Measurements from ENCODE around the gene MAP3K2.

MAP3K2 gene

DNA sequence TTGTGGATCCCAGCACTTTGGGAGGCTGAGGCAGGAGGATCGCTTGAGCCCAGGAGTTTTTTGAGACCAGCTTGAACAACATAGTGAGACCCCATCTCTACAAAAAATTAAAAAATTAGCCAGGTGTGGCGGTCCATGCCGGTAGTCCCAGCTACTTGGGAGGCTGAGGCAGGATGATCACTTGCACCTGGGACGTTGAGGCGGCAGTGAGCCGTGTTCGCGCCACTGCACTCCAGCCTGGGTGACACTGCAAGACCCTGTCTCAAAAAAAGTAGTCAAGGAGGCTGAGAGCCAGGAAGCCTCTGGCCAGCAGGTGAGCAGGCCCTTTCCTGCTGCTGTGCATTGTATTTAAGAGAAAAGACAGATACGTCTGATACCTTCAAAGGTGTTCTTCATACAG is 19.3 kb upstream of the MAP3K2 start:
- H3K27me3 ChIP-seq (ENCODE audit: low read depth): no peaks in the 10 kb centered on the region
- no peaks in the 10 kb centered on the region; the same call in 1 of the 2 replicates for H3K9me3 ChIP-seq
- in situ Hi-C loops (cut with MboI; ENCODE audit: low sequenced_read_pairs): no loop called here
- H3K4me1 ChIP-seq: peaks cover 21% of the 10 kb centered on the region
- no peaks in the 10 kb centered on the region for H3K36me3 ChIP-seq (replicated peaks)
- no peak overlapping the region for H3K4me3 ChIP-seq
- DNase-seq (ENCODE audit: low spot score in 2 of 2): no peak

DNA sequence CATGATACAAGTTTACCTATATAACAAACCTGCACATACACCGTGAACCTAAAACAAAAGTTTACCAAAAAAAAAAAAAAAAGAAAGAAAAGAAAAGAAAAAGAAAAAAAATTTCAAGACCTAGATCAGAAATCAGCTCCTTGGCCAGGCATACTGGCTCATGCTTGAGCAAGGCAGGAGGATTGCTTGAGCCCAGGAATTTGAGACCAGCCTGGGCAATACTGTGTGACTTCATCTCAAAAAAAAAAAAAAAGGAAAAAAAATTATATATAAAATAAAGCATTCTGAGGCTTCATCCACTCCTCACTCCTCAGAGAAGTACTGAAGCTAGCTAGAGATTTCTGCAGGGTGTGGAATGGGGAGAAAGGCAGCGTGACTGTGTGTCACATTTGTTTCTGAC is 18.7 kb upstream of the MAP3K2 start:
- H3K4me1 ChIP-seq: peaks cover 16% of the 10 kb centered on the region
- in situ Hi-C loops (cut with MboI; ENCODE audit: low sequenced_read_pairs): no loop called here
- no peaks in the 10 kb centered on the region for H3K36me3 ChIP-seq (replicated peaks)
- H3K27me3 ChIP-seq (ENCODE audit: low read depth): no peaks in the 10 kb centered on the region
- H3K9me3 ChIP-seq: no peaks in the 10 kb centered on the region; the same call in 1 of the 2 replicates
- H3K4me3 ChIP-seq: no peak overlapping the region
- no peak for DNase-seq (ENCODE audit: low spot score in 2 of 2)

DNA sequence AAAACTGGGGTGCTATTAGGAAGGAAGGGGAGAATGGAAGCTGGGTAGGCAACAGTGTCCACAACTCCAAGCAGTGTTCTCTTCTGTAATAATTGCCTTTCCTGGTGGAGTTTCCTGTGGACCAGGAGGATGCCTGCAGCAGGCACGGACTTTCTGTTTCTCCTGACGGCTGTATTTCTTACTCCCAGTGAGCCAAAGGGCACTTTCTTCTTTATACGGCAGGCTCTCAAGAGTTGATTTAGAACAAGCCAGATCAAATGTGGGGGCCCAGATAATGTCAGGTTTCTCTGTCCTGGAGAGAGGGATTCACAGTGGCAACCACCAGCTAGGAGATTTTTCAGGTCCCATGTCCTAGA is 17.5 kb upstream of the MAP3K2 start:
- no peak overlapping the region for H3K4me3 ChIP-seq
- DNase-seq (ENCODE audit: low spot score in 2 of 2): no peak
- in situ Hi-C loops (cut with MboI; ENCODE audit: low sequenced_read_pairs): no loop called here
- H3K9me3 ChIP-seq: no peaks in the 10 kb centered on the region; the same call in 1 of the 2 replicates
- no peaks in the 10 kb centered on the region for H3K27me3 ChIP-seq (ENCODE audit: low read depth)
- peaks cover 8% of the 10 kb centered on the region for H3K4me1 ChIP-seq
- H3K36me3 ChIP-seq (replicated peaks): no peaks in the 10 kb centered on the region

DNA sequence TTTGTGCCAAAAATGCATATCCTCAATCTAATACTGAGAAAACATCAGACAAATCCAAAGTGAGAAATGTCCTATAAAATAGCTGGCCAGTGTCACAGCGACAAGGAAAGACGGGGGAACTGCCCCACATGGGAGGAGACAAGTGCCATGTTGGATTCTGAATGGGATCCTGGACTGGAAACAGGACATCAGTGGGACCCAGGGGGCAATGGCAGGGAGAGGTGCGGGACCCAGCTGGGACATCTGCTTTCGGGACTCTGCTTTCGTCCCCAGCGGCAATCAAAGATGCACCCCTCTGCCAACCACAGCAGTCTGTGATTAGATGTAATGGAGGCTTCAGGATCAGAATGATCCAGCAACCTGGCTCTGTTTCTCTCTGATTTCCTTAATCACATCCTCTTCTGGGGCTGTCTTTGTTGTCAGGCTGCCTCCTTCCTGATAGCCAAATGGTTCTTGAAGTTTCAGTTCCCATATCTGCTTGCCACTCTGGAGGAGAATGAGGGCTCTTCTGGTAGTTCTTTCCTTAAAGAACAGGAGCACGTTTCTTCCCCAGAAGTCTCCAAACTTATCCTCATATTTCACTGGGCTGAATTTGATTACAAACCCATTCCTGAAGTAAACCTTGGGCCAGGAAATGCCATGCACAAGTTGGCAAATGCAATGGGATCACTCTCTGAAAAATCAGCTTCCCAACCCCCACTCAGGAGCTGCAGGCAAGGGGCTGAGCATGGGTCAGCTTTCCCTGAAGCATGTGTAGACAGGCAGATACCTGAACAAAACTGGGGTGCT is 16.9 kb upstream of the MAP3K2 start:
- H3K27me3 ChIP-seq (ENCODE audit: low read depth): no peaks in the 10 kb centered on the region
- in situ Hi-C loops (cut with MboI; ENCODE audit: low sequenced_read_pairs): no loop called here

DNA sequence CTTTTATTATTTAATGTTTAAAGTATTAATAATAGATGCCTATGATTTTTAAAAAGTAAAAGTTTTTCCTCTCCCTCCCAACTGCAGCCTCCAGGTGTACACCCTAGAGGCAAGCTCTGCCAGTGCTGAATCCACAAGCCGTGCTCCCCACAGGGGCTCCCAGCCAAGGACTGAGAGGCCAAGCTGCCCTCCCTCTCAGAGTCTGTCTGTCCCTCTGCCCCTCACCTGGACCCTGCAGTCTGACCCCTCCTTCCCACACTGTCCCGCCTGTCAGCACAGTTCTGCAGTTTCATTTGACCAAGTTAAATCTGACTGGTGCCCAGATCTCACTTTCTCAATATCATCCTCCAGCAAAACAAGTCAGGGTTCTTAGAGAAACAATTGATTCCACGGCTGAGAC is 15.7 kb upstream of the MAP3K2 start:
- no peaks in the 10 kb centered on the region for H3K9me3 ChIP-seq
- peaks cover 6% of the 10 kb centered on the region for H3K4me1 ChIP-seq
- H3K27me3 ChIP-seq (ENCODE audit: low read depth): no peaks in the 10 kb centered on the region
- in situ Hi-C loops (cut with MboI; ENCODE audit: low sequenced_read_pairs): no loop called here
- no peak overlapping the region for H3K4me3 ChIP-seq
- DNase-seq (ENCODE audit: low spot score in 2 of 2): no peak
- H3K36me3 ChIP-seq (replicated peaks): no peaks in the 10 kb centered on the region

More for the DNA sequence above, 16.9 kb upstream of the MAP3K2 start:
- no peak for DNase-seq (ENCODE audit: low spot score in 2 of 2)
- Histone ChIP-seq H3K9me3 (no peaks in the 10 kb centered on the region; the same call in 1 of the 2 replicates), H3K36me3 (replicated peaks) (no peaks in the 10 kb centered on the region), H3K4me3 (no peak overlapping the region), H3K4me1 (peaks cover 8% of the 10 kb centered on the region)

DNA sequence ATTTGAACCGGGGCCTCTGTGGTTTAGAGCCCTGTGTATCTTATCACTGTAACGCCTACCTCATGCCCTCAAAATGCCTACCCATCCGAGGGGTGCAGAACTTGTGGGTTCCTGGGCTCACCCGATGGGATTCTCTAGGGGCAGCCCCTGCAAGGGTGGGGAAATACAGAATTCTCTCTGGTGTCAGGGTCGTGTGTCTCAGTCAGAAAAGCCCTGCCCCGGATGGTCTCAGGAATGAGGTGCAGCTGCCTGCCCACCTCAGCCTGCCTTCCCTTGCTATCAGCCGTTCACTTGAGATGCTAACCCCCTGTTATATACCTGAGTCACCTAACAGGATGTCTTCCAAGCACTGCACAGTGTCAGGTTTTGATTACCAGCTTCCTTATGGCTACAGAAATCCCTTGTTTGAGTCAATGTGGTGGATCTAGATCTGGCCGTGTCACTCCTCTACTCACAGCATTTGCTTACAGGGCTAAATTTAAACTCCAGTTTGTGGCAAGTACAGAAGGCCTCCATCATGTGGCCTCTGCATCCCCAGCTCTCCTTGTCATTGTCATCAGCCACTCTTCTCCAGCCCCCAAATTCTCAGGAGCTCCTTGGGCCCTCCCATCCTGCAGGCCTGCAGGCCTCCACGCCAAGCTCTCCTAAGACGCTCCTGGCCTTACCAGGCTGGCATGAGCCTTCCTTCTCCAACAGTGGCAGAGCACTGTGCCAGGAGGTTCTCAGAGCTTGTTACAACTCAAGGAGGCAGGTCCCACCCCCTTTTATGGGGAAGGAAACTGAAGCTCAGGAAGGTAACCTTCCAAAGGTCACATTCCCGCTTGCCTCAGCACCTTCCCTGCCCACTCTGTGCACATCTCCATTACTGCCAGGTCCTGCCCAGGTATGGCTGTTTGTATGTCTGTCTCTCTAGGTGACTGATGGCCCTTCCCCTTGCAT is 14.3 kb upstream of the MAP3K2 start:
- H3K4me1 ChIP-seq: no peaks in the 10 kb centered on the region
- H3K4me3 ChIP-seq: no peak overlapping the region
- H3K9me3 ChIP-seq: no peaks in the 10 kb centered on the region
- in situ Hi-C loops (cut with MboI; ENCODE audit: low sequenced_read_pairs): no loop called here
- DNase-seq (ENCODE audit: low spot score in 2 of 2): no peak
- H3K27me3 ChIP-seq (ENCODE audit: low read depth): no peaks in the 10 kb centered on the region
- H3K36me3 ChIP-seq (replicated peaks): no peaks in the 10 kb centered on the region

DNA sequence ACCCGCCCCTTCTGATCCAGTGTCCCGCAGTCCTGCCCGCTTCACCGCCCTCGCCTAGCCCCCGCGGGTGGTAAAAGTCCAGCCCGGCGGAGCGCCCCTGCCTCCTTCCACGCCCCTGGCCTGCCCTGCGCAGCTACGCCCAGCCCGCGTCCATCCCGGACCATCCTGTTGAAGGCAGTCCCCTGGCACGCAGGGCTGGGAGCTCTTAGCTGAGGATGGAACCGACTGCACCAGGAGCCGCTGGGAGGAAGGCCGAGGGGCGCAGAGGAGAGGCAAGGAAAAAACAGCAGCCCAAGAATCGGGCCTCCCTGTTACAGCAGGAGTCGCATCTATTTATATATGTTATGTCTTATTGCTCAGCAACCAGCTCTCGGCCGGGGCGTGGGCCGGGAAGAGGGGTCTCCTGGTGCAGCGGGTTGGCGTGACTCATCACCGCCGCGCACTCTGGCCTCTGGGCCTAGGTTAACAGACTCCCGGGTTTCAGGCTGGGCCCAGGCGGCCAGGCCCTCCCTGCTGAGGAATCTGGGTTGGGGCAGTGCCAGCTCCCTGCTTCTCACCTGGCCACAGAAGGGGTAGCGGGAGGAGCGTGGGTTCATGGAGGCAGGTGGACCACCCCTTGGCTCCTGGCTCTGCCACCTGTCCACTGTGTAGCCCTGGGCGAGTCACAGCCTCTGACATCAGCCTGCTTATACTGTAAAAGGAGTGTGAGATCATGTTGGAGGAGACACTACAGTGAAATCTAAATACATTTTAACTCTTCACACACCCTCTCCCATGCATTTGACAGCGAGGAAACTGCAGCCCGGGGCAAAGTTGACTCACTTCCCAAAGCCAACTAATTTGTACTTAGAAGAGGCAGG is 13.4 kb upstream of the MAP3K2 start:
- Histone ChIP-seq H3K9me3 (no peaks in the 10 kb centered on the region), H3K27me3 (ENCODE audit: low read depth) (no peaks in the 10 kb centered on the region), H3K36me3 (replicated peaks) (no peaks in the 10 kb centered on the region), H3K4me3 (no peak overlapping the region), H3K4me1 (no peaks in the 10 kb centered on the region)
- no peak for DNase-seq (ENCODE audit: low spot score in 2 of 2)
- in situ Hi-C loops (cut with MboI; ENCODE audit: low sequenced_read_pairs): no loop called here

DNA sequence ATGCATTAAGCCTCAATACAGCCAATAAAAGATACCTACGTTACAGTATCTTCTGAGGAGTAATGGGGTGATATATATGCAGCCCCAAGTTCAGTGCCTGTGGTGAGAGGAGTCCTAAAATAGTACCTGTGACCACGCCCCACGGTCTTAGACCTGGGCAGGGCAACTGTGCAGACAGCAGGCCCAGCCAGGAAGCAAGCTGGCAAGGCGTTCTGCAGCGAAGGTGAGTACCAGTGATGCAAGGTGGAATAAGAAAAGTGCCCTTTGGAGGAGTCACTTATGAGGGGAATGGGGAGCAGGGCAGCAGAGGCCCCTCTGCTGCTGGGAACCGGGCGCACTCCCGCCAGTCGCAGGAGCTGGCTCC is 12.7 kb upstream of the MAP3K2 start:
- in situ Hi-C loops (cut with MboI; ENCODE audit: low sequenced_read_pairs): no loop called here
- Histone ChIP-seq H3K4me3 (no peak overlapping the region), H3K27me3 (ENCODE audit: low read depth) (no peaks in the 10 kb centered on the region), H3K9me3 (no peaks in the 10 kb centered on the region), H3K4me1 (no peaks in the 10 kb centered on the region), H3K36me3 (replicated peaks) (no peaks in the 10 kb centered on the region)
- DNase-seq (ENCODE audit: low spot score in 2 of 2): no peak

DNA sequence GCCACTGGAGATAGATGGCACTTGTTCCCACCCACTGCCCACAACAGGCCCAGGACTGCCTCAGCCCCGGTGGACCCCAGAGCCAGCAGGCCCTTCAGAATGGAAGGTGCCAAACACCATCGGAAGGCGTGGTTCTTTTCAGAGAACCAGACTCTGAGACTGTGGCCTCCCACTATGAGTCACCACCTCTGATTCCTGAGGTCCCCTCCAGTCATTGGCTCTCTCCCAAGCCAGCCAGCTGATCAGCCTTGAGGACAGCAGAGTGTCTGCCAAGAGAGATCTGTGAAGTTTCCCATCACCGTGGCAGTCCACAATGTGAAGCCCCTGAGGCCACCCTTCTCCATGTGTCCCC is 10.4 kb upstream of the MAP3K2 start:
- peak in 1 of 2 experiments; percentile 60 for DNase-seq (ENCODE audit: low spot score in 2 of 2)
- in situ Hi-C loops (cut with MboI; ENCODE audit: low sequenced_read_pairs): no loop called here
- no peak overlapping the region for H3K4me3 ChIP-seq

DNA sequence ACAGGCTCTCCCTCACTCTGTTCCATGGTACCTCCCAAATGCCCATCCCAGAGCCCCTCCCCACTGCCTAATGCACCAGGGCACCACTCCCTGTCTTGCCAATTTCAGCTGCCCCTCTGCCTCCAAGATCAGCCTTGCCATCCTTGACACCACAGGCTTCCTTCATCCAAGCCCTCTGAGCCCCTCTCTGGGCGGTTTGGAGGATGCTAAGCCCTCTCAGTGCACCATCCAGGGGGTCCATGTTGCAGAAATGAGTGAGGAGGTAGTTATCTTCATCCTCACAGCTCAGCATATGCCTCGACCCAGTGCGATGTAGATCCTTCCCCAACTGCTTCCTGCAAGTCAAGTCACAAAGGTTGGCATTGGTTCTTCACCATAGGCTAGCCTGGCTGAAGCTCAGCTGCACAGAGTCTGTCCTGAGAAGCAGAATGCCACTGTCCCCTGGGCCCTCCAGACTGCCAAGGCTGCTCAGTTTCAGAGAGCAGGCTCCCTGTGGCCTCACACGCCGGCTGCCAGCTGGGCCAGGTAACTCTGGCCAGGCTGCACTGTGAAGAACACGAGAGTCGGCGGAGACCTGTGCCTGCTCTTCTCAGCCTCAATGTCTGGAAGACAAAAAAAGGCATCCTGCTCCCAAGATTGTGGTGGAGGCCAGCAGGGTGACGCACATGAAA is 9.9 kb upstream of the MAP3K2 start:
- Histone ChIP-seq H3K36me3 (replicated peaks) (no peaks in the 10 kb centered on the region), H3K9me3 (no peaks in the 10 kb centered on the region), H3K4me1 (no peaks in the 10 kb centered on the region), H3K27me3 (ENCODE audit: low read depth) (no peaks in the 10 kb centered on the region), H3K4me3 (no peak overlapping the region)
- no peak for DNase-seq (ENCODE audit: low spot score in 2 of 2)
- in situ Hi-C loops (cut with MboI; ENCODE audit: low sequenced_read_pairs): no loop called here

More for the DNA sequence above, 10.4 kb upstream of the MAP3K2 start:
- Histone ChIP-seq H3K36me3 (replicated peaks) (no peaks in the 10 kb centered on the region), H3K4me1 (no peaks in the 10 kb centered on the region), H3K27me3 (ENCODE audit: low read depth) (no peaks in the 10 kb centered on the region), H3K9me3 (no peaks in the 10 kb centered on the region)

DNA sequence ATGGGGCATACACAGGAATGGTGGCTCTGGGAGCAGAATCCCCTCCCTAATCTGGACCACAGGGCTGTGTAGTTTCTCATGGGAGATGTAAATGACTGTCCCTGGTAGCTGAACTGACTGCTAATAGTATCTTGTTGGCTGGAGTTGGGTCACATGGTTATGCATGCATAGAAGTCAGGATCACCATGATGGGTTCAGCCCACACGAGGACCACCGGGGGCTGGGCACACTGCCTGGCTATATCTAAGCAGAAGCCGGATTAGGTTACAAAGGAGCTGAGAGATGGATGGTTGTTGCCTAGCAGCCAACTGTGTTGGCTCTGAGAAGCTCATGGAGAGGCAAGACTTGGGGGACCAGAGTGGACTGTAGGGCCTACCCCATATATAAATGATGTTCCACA is 6.7 kb upstream of the MAP3K2 start:
- in situ Hi-C loops (cut with MboI; ENCODE audit: low sequenced_read_pairs): no loop called here
- Histone ChIP-seq H3K4me1 (no peaks in the 10 kb centered on the region), H3K27me3 (ENCODE audit: low read depth) (no peaks in the 10 kb centered on the region), H3K9me3 (no peaks in the 10 kb centered on the region), H3K36me3 (replicated peaks) (no peaks in the 10 kb centered on the region), H3K4me3 (no peak overlapping the region)
- no peak for DNase-seq (ENCODE audit: low spot score in 2 of 2)

DNA sequence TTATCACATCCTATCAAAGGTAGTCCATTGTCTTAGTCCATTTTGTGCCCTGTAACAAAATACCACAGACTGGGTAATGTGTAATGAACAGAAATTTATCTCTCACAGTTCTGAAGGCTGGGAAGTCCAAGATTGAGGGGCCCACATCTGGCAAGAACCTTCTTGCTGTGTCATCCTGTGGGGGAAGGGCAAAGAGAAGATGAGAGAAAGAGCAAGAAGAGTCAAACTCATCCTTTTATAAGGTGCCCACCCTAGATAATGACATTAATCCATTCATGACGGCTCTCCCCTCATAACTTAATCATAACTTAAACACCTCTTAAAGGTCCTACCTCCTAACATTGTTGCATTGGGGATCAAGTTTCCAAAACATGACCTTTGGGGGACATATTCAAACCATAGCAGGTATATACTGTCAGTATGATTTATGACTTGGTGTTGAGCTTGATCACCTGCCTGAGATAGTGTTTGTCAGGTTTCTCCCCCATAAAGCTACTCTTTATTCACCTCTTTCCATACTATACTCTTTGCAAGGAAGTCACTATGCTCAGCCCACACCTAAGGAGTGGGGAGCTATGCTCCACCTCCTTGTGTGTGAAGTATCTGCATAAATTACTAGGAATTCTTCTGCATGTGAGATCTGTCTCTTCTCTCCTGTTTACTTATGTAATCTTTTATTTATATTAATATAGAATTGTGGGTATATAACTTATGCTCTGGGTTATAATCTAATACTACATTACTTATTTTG is 5.2 kb upstream of the MAP3K2 start:
- H3K4me3 ChIP-seq: no peak overlapping the region
- no peaks in the 10 kb centered on the region for H3K36me3 ChIP-seq (replicated peaks)
- no peaks in the 10 kb centered on the region for H3K27me3 ChIP-seq (ENCODE audit: low read depth)
- H3K4me1 ChIP-seq: peaks cover 8% of the 10 kb centered on the region
- in situ Hi-C loops (cut with MboI; ENCODE audit: low sequenced_read_pairs): no loop called here
- H3K9me3 ChIP-seq: no peaks in the 10 kb centered on the region
- no peak for DNase-seq (ENCODE audit: low spot score in 2 of 2)
